ENCODE data around the gene PI4KA. TPM values are rescaled to one million over a fixed set of nuclear protein-coding genes. Genes with fewer than 3 reads are reported as not detected.

Gene PI4KA
- polyA plus RNA-seq, 3 donors: 56.5 to 58.7 (median 57.4) TPM

- no peak for DNase-seq (ENCODE audit: low read depth in 3 of 3, low spot score in 2 of 3)
Measured at GRCh38 chr22:20796731-20797130, 61.9 kb downstream of the PI4KA start.

GRCh38 chr22:20794650-20795413 lies 63.8 kb downstream of the PI4KA start:
- no peak for DNase-seq (ENCODE audit: low read depth in 3 of 3, low spot score in 2 of 3)

- no peak for DNase-seq (ENCODE audit: low read depth in 3 of 3, low spot score in 2 of 3)
Measured at GRCh38 chr22:20793748-20794649, 64.6 kb downstream of the PI4KA start.

GRCh38 chr22:20792966-20793728 lies 65.5 kb downstream of the PI4KA start:
- DNase-seq (ENCODE audit: low read depth in 3 of 3, low spot score in 2 of 3): no peak

GRCh38 chr22:20792221-20792965 lies 66.2 kb downstream of the PI4KA start:
- DNase-seq (ENCODE audit: low read depth in 3 of 3, low spot score in 2 of 3): no peak

GRCh38 chr22:20788627-20789344 lies 69.8 kb downstream of the PI4KA start:
- no peak for DNase-seq (ENCODE audit: low read depth in 3 of 3, low spot score in 2 of 3)

- DNase-seq (ENCODE audit: low read depth in 3 of 3, low spot score in 2 of 3): no peak
Measured at GRCh38 chr22:20787746-20788626, 70.6 kb downstream of the PI4KA start.

GRCh38 chr22:20787223-20787622 lies 71.4 kb downstream of the PI4KA start:
- DNase-seq (ENCODE audit: low read depth in 3 of 3, low spot score in 2 of 3): no peak

GRCh38 chr22:20786536-20786979 lies 72.1 kb downstream of the PI4KA start:
- no peak for DNase-seq (ENCODE audit: low read depth in 3 of 3, low spot score in 2 of 3)

GRCh38 chr22:20786048-20786447 lies 72.6 kb downstream of the PI4KA start:
- DNase-seq (ENCODE audit: low read depth in 3 of 3, low spot score in 2 of 3): no peak

GRCh38 chr22:20785415-20785814 lies 73.2 kb downstream of the PI4KA start:
- DNase-seq (ENCODE audit: low read depth in 3 of 3, low spot score in 2 of 3): no peak

- DNase-seq (ENCODE audit: low read depth in 3 of 3, low spot score in 2 of 3): no peak
Measured at GRCh38 chr22:20783844-20784723, 74.5 kb downstream of the PI4KA start.

- DNase-seq (ENCODE audit: low read depth in 3 of 3, low spot score in 2 of 3): no peak
Measured at GRCh38 chr22:20783300-20783673, 75.3 kb downstream of the PI4KA start.

GRCh38 chr22:20782596-20783299 lies 75.9 kb downstream of the PI4KA start:
- no peak for DNase-seq (ENCODE audit: low read depth in 3 of 3, low spot score in 2 of 3)

- no peak for DNase-seq (ENCODE audit: low read depth in 3 of 3, low spot score in 2 of 3)
Measured at GRCh38 chr22:20782083-20782482, 76.5 kb downstream of the PI4KA start.

- no peak for DNase-seq (ENCODE audit: low read depth in 3 of 3, low spot score in 2 of 3)
Measured at GRCh38 chr22:20781272-20781990, 77.2 kb downstream of the PI4KA start.

- no peak for DNase-seq (ENCODE audit: low read depth in 3 of 3, low spot score in 2 of 3)
Measured at GRCh38 chr22:20779818-20780158, 78.8 kb downstream of the PI4KA start.

All from right renal cortex interstitium (tissue), 3 donors.